Activated CD8-positive, alpha-beta memory T cell treated with anti-CD3 and anti-CD28 coated beads for 36 hours (primary cell): ENCODE measurements around the gene CD300LD. TPM values are rescaled to one million over a fixed set of nuclear protein-coding genes. Genes with fewer than 3 reads are reported as not detected.

Experiments
- total RNA-seq, 2 experiments: library from RNA; stranded (reverse); gene quantifications; one replicate each; pipeline ENCODE4 v1.2.3, GENCODE V29; 2021

The CD300LD gene
- total RNA-seq, 2 experiments from 2014 or later: not detected

Other genes with a start within 250 kb of the CD300LD start
- gene BTBD17, start 230.4 kb downstream of the CD300LD start, total RNA-seq: not detected
- gene GPR142, start 224.8 kb downstream of the CD300LD start, total RNA-seq: not detected
- gene GPRC5C, start 160.2 kb downstream of the CD300LD start, total RNA-seq: under 1 TPM; 0.44 to 0.59 TPM
- 1 to 10 TPM; 4.4 to 5.1 TPM for gene CD300A, start 125.6 kb downstream of the CD300LD start, total RNA-seq
- not detected for gene CD300LB, start 60.8 kb downstream of the CD300LD start, total RNA-seq
- not detected for gene CD300C, start 46.2 kb downstream of the CD300LD start, total RNA-seq
- gene CD300H, start 24.8 kb downstream of the CD300LD start, total RNA-seq: not detected
- gene CD300E, start 31.5 kb upstream of the CD300LD start, total RNA-seq: not detected
- not detected for gene CD300LF, start 120.6 kb upstream of the CD300LD start, total RNA-seq
- gene RAB37, start 145.0 kb upstream of the CD300LD start, total RNA-seq: 1 to 10 TPM; 1.3 to 1.4 TPM
- gene NHERF1, start 156.3 kb upstream of the CD300LD start, total RNA-seq: 100 to 1,000 TPM; 135 to 143 TPM
- gene NAT9, start 184.1 kb upstream of the CD300LD start, total RNA-seq: 10 to 100 TPM; 44.4 to 49.6 TPM